NCI-H510A (cell line): ENCODE results near the gene TMA7B.
"Not testable (repeated sequence)": the region's sequence is repeated elsewhere in the genome, so short reads cannot be mapped to it uniquely, and the experiment has no call there.

Experiments
- DNase-seq: peaks from one replicate; lab custom pipeline; 2025; lab: John Stamatoyannopoulos, UW

Gene TMA7B

GRCh38 chr22:39932918-39933649 is 27.1 kb upstream of the TMA7B start:
- no peak for DNase-seq

- no peak for DNase-seq
Measured at GRCh38 chr22:39933741-39934140, 26.5 kb upstream of the TMA7B start.

- DNase-seq: no peak
Measured at GRCh38 chr22:39935116-39935515, 25.1 kb upstream of the TMA7B start.

GRCh38 chr22:39935612-39936011 is 24.6 kb upstream of the TMA7B start:
- no peak for DNase-seq

- no peak for DNase-seq
Measured at GRCh38 chr22:39936523-39937145, 23.6 kb upstream of the TMA7B start.

GRCh38 chr22:39937906-39938305 is 22.3 kb upstream of the TMA7B start:
- no peak for DNase-seq

- no peak for DNase-seq
Measured at GRCh38 chr22:39938509-39939111, 21.6 kb upstream of the TMA7B start.

- DNase-seq: no peak
Measured at GRCh38 chr22:39939830-39940229, 20.4 kb upstream of the TMA7B start.

GRCh38 chr22:39940757-39941305 is 19.4 kb upstream of the TMA7B start:
- DNase-seq: no peak

GRCh38 chr22:39941601-39942000 is 18.6 kb upstream of the TMA7B start:
- peak; percentile 37 for DNase-seq

- no peak for DNase-seq
Measured at GRCh38 chr22:39942439-39943230, 17.6 kb upstream of the TMA7B start.

GRCh38 chr22:39943337-39943736 is 16.9 kb upstream of the TMA7B start:
- DNase-seq: peak; percentile 52

GRCh38 chr22:39943953-39944872 is 16.0 kb upstream of the TMA7B start:
- no peak for DNase-seq

- DNase-seq: no peak
Measured at GRCh38 chr22:39946126-39946502, 14.1 kb upstream of the TMA7B start.

GRCh38 chr22:39946503-39947219 is 13.5 kb upstream of the TMA7B start:
- no peak for DNase-seq

- peak; percentile 79 for DNase-seq
Measured at GRCh38 chr22:39947220-39948216, 12.7 kb upstream of the TMA7B start.

GRCh38 chr22:39949964-39950737 is 10.0 kb upstream of the TMA7B start:
- no peak for DNase-seq

GRCh38 chr22:39951603-39952293 is 8.4 kb upstream of the TMA7B start:
- not testable (repeated sequence) for DNase-seq
